ENCODE results near the gene PROC.
A peak's percentile ranks its signal among the peaks of the same experiment; 100 is the strongest.

Gene PROC

DNA sequence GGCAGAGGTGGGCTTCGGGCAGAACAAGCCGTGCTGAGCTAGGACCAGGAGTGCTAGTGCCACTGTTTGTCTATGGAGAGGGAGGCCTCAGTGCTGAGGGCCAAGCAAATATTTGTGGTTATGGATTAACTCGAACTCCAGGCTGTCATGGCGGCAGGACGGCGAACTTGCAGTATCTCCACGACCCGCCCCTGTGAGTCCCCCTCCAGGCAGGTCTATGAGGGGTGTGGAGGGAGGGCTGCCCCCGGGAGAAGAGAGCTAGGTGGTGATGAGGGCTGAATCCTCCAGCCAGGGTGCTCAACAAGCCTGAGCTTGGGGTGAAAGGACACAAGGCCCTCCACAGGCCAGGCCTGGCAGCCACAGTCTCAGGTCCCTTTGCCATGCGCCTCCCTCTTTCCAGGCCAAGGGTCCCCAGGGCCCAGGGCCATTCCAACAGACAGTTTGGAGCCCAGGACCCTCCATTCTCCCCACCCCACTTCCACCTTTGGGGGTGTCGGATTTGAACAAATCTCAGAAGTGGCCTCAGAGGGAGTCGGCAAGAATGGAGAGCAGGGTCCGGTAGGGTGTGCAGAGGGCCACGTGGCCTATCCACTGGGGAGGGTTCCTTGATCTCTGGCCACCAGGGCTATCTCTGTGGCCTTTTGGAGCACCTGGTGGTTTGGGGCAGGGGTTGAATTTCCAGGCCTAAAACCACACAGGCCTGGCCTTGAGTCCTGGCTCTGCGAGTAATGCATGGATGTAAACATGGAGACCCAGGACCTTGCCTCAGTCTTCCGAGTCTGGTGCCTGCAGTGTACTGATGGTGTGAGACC lies at the start of gene PROC:
PROC (plus strand) TSS at position 128 of the 812 bp plus-strand sequence. CDS start 1,516 bp downstream, outside the sequence.
- H3K4me3 ChIP-seq (ENCODE audit: low read length), result no peak within 1 kb of the TSS
- H3K27me3 ChIP-seq (ENCODE audit: control insufficient read depth, insufficient read depth, low read length), result peaks cover 80% of the 10 kb centered on the region
- no peak within 1 kb of the TSS for H3K27ac ChIP-seq (ENCODE audit: low read length)
- H3K4me1 ChIP-seq (ENCODE audit: control insufficient read depth, low read depth, low read length), result no peaks in the 10 kb centered on the region
- no peak within 1 kb of the TSS for H3K9ac ChIP-seq (ENCODE audit: low read length)
- H3K36me3 ChIP-seq (ENCODE audit: control insufficient read depth, low read depth, low read length), result no peaks in the 10 kb centered on the region
- H3K9me3 ChIP-seq (ENCODE audit: control insufficient read depth, low read depth, low read length), result no peaks in the 10 kb centered on the region

DNA sequence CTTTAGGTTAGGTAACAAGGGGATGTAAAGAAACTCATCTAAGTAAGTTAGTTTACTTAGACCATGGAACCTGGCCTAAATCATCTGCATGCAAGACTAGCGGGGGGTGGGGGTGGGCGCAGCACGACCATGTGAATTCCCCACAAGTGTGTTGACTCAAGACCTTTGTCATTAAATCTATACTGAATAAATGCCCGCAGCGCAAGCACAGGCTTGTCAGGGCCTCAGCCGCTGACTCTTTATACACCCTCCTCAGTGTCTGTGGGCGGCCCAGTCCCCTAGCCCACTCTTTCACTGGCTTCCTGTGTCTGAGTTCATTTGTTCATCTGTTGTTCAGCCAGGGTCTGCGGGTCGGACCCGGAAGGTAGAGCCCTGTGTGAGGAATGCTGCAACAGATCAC lies 48.2 kb upstream of the PROC start:
- peak overlapping the region; percentile 28 for H3K4me3 ChIP-seq (ENCODE audit: low read length)
- H3K4me1 ChIP-seq (ENCODE audit: control insufficient read depth, low read depth, low read length), result peaks cover 24% of the 10 kb centered on the region
- no peaks in the 10 kb centered on the region for H3K36me3 ChIP-seq (ENCODE audit: control insufficient read depth, low read depth, low read length)
- H3K9ac ChIP-seq (ENCODE audit: low read length), result no peak overlapping the region
- H3K27me3 ChIP-seq (ENCODE audit: control insufficient read depth, insufficient read depth, low read length), result peaks cover 93% of the 10 kb centered on the region
- no peak overlapping the region for H3K27ac ChIP-seq (ENCODE audit: low read length)
- peaks cover 9% of the 10 kb centered on the region for H3K9me3 ChIP-seq (ENCODE audit: control insufficient read depth, low read depth, low read length)

DNA sequence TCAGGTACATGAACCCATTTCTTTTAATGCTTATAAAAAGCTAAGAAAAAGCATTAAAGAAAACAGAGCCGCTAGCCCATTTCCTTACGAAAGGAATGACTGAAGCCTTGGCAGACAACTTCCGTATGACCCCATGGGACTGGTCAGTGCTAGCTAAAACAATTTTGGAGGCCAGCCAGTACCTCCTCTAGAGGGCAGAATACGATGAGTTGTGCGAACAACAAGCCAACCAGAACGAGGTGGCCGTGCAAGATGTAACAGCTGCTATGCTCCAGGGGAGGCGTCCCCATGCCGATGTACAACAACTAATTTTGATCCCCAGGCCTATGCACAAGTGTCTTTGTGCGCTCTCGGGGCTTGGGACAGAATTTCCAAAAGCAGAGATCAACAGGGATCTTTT lies 47.2 kb upstream of the PROC start:
- Histone ChIP-seq H3K36me3 (ENCODE audit: control insufficient read depth, low read depth, low read length) (no peaks in the 10 kb centered on the region), H3K27me3 (ENCODE audit: control insufficient read depth, insufficient read depth, low read length) (peaks cover 86% of the 10 kb centered on the region), H3K4me3 (ENCODE audit: low read length) (peak overlapping the region; percentile 28), H3K9me3 (ENCODE audit: control insufficient read depth, low read depth, low read length) (peaks cover 9% of the 10 kb centered on the region), H3K27ac (ENCODE audit: low read length) (no peak overlapping the region), H3K9ac (ENCODE audit: low read length) (no peak overlapping the region), H3K4me1 (ENCODE audit: control insufficient read depth, low read depth, low read length) (peaks cover 23% of the 10 kb centered on the region)

DNA sequence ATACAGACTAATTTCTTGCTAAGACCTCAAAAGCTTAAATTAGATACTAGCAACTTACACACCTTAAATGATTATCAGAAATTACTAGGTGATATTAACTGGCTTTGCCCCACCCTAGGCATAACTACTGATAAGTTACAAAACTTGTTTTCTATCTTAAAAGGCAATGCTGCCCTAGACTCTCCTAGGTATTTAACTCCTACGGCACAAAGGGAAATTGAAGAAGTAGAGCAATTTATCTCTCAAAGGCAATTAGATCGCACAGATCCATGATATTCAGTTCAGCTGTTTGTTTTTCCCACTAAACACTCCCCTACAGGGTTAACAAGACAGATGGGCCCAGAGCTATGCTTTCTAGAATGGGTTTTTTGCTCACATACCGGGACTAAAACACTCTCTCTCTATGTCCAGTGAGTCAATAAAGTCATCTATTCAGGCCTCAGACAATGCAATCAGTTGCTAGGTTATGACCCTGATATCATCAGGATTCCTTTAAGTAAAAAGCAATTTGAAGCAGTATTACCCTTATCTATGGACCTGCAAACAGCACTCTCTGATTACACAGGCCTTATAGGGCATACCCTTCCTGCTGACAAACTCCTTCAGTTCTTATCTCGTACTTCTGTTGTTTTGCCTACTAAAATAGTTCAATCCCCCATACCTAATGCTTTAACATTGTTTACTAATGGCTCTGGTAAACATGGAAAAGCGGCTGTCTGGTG lies 44.7 kb upstream of the PROC start:
- Histone ChIP-seq H3K4me3 (ENCODE audit: low read length) (no peak overlapping the region), H3K36me3 (ENCODE audit: control insufficient read depth, low read depth, low read length) (no peaks in the 10 kb centered on the region), H3K27me3 (ENCODE audit: control insufficient read depth, insufficient read depth, low read length) (peaks cover 67% of the 10 kb centered on the region), H3K27ac (ENCODE audit: low read length) (no peak overlapping the region), H3K9ac (ENCODE audit: low read length) (no peak overlapping the region), H3K9me3 (ENCODE audit: control insufficient read depth, low read depth, low read length) (peaks cover 9% of the 10 kb centered on the region), H3K4me1 (ENCODE audit: control insufficient read depth, low read depth, low read length) (peaks cover 28% of the 10 kb centered on the region)

DNA sequence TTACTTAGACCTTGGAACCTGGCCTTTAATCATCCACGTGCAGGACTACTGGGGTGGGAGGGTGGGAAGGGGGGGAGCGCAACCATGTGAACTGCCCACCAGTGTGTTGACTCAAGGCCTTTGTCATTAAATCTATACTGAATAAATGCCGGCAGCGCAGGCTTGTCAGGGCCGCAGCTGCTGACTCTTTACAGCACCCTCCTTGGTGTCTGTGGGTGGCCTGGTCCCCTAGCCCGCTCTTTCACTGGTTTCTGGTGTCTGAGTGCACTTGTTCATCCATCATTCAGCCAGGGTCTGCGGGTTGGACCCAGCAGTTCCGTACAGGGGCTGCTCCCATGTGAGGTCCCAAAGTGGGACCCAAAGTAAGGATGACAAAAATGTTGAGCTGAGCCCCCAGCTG lies 42.0 kb upstream of the PROC start:
- H3K27ac ChIP-seq (ENCODE audit: low read length), result no peak overlapping the region
- H3K9me3 ChIP-seq (ENCODE audit: control insufficient read depth, low read depth, low read length), result peaks cover 9% of the 10 kb centered on the region
- peaks cover 15% of the 10 kb centered on the region for H3K4me1 ChIP-seq (ENCODE audit: control insufficient read depth, low read depth, low read length)
- no peaks in the 10 kb centered on the region for H3K36me3 ChIP-seq (ENCODE audit: control insufficient read depth, low read depth, low read length)
- peaks cover 39% of the 10 kb centered on the region for H3K27me3 ChIP-seq (ENCODE audit: control insufficient read depth, insufficient read depth, low read length)
- H3K9ac ChIP-seq (ENCODE audit: low read length), result no peak overlapping the region
- no peak overlapping the region for H3K4me3 ChIP-seq (ENCODE audit: low read length)

DNA sequence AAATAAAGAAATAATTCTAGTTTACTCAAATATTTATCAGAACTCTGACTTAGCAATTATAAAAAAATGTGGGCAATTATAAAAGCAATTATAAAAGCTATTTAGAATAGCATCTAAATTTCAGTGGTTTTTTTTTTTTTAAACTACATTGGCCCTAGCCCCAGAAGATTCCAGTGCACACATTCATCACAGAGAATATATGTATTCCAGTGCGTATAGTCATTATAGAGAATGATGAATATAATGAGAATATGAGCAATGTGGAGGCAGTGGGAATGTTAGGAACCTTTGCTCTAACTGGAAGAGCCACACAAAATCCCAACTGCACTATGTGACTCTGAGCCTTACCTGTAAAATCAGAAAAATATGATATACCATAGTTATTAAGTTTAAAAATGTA lies 41.0 kb upstream of the PROC start:
- Histone ChIP-seq H3K9me3 (ENCODE audit: control insufficient read depth, low read depth, low read length) (peaks cover 9% of the 10 kb centered on the region), H3K4me1 (ENCODE audit: control insufficient read depth, low read depth, low read length) (peaks cover 15% of the 10 kb centered on the region), H3K4me3 (ENCODE audit: low read length) (no peak overlapping the region), H3K27me3 (ENCODE audit: control insufficient read depth, insufficient read depth, low read length) (peaks cover 29% of the 10 kb centered on the region), H3K9ac (ENCODE audit: low read length) (no peak overlapping the region), H3K36me3 (ENCODE audit: control insufficient read depth, low read depth, low read length) (no peaks in the 10 kb centered on the region), H3K27ac (ENCODE audit: low read length) (no peak overlapping the region)

DNA sequence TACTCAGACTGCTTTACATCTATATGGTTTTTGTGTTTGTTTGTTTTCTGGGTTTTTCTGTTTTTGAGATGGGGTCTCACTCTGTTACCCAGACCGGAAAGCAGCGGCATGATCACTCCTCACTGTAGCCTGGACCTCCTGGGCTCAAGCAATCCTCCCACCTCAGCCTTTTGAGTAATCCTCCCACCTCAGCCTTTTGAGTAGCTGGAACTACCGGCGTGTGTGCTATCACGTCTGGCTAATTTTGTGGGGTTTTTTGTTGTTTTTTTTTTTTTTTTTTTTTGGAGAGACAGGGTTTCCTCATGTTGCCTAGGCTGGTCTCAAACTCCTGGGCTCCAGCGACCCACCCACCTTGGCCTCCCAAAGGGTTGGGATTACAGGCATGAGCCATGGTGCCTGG lies 39.5 kb upstream of the PROC start:
- Histone ChIP-seq H3K9ac (ENCODE audit: low read length) (no peak overlapping the region), H3K9me3 (ENCODE audit: control insufficient read depth, low read depth, low read length) (peaks cover 1% of the 10 kb centered on the region), H3K27ac (ENCODE audit: low read length) (no peak overlapping the region), H3K4me3 (ENCODE audit: low read length) (no peak overlapping the region), H3K36me3 (ENCODE audit: control insufficient read depth, low read depth, low read length) (no peaks in the 10 kb centered on the region), H3K4me1 (ENCODE audit: control insufficient read depth, low read depth, low read length) (peaks cover 11% of the 10 kb centered on the region), H3K27me3 (ENCODE audit: control insufficient read depth, insufficient read depth, low read length) (peaks cover 15% of the 10 kb centered on the region)

DNA sequence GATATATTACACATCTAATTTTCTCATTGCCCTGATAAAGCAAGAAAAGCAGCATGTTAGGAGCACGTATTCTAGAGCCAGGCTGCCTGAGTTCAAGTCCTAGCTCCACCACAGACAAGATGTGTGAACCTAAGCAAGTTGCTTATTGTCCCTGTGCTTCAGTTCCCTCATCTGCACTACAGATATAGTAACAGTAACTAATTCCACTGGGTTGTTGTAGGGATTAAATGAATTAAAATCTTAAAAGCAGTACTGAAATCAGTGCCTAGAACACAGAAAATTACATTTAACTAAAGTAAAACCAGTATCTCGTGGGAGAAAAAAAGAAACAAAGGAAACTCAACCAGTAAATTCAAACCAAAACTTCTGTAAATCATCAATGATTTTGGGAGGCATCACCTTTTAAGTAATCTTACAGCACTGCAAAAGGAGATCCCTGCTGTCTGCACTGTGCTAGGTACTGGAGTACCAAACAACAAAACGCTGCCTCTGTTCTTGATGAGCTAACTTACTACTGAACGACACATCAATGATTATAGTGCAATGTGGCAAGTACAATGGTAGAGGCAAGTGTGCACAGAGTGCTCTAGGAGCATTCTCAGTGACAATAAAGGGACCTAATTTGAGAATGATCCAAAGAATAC lies 38.4 kb upstream of the PROC start:
- H3K9ac ChIP-seq (ENCODE audit: low read length), result no peak overlapping the region
- peaks cover 11% of the 10 kb centered on the region for H3K4me1 ChIP-seq (ENCODE audit: control insufficient read depth, low read depth, low read length)
- peaks cover 5% of the 10 kb centered on the region for H3K27me3 ChIP-seq (ENCODE audit: control insufficient read depth, insufficient read depth, low read length)
- H3K4me3 ChIP-seq (ENCODE audit: low read length), result no peak overlapping the region
- no peaks in the 10 kb centered on the region for H3K36me3 ChIP-seq (ENCODE audit: control insufficient read depth, low read depth, low read length)
- H3K27ac ChIP-seq (ENCODE audit: low read length), result no peak overlapping the region
- no peaks in the 10 kb centered on the region for H3K9me3 ChIP-seq (ENCODE audit: control insufficient read depth, low read depth, low read length)

DNA sequence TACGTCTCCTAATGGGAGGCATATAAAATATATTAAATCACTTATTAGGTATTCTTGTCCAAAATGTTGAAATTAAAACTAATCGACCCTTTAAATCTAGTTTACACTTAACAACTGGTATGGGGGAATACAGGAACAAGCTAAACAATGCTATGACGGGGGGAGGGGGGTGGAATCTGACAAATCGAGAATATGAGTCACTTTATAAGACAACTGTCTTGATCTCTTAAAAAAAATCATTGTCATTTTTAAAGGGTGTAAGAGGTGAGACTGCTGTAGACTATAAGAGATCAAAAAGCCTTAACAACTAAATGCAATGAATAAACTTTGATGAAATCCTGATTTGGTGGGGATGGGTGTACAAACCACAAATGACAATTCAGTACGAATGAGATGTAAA lies 36.5 kb upstream of the PROC start:
- Histone ChIP-seq H3K9me3 (ENCODE audit: control insufficient read depth, low read depth, low read length) (no peaks in the 10 kb centered on the region), H3K4me1 (ENCODE audit: control insufficient read depth, low read depth, low read length) (peaks cover 2% of the 10 kb centered on the region), H3K9ac (ENCODE audit: low read length) (no peak overlapping the region), H3K4me3 (ENCODE audit: low read length) (no peak overlapping the region), H3K36me3 (ENCODE audit: control insufficient read depth, low read depth, low read length) (no peaks in the 10 kb centered on the region), H3K27me3 (ENCODE audit: control insufficient read depth, insufficient read depth, low read length) (peaks cover under 1% of the 10 kb centered on the region), H3K27ac (ENCODE audit: low read length) (no peak overlapping the region)

DNA sequence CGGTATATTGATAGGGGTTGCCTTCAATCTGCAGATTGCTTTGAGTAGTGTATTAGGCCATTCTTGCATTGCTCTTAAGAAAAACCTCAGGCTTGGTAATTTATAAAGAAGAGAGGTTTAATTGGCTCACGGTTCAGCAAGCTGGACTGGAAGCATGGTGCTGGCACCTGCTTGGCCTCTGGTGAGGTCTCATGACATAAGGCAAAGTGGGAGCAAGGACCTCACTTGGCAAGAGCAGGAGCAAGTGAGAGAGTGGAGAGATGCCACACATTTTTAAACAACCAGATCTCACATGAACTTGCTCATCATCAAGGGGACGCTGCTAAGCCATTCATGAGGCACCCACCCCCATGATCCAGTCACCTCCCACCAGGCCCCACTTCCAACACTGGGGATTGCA lies 35.4 kb upstream of the PROC start:
- Histone ChIP-seq H3K36me3 (ENCODE audit: control insufficient read depth, low read depth, low read length) (no peaks in the 10 kb centered on the region), H3K27ac (ENCODE audit: low read length) (no peak overlapping the region), H3K9me3 (ENCODE audit: control insufficient read depth, low read depth, low read length) (no peaks in the 10 kb centered on the region), H3K4me1 (ENCODE audit: control insufficient read depth, low read depth, low read length) (peaks cover 4% of the 10 kb centered on the region), H3K27me3 (ENCODE audit: control insufficient read depth, insufficient read depth, low read length) (no peaks in the 10 kb centered on the region), H3K4me3 (ENCODE audit: low read length) (no peak overlapping the region), H3K9ac (ENCODE audit: low read length) (no peak overlapping the region)

DNA sequence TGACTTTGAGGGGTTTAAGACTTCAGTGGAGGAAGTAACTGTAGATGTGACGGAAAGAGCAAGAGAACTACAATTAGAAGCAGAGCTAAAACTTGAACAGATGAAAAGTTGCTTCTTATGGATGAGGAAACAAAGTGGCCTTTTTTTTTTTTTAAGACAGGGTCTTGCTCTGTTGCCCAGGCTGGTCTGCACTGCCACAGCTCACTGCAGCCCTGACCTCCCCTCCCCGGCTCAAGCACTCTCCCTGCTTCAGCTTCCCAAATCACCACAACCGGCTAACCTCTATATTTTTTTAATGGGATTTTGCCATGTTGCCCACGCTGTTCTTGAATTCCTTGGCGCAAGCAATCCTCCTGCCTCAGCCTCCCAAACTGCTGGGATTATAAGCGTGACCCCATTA lies 33.7 kb upstream of the PROC start:
- no peaks in the 10 kb centered on the region for H3K36me3 ChIP-seq (ENCODE audit: control insufficient read depth, low read depth, low read length)
- no peaks in the 10 kb centered on the region for H3K9me3 ChIP-seq (ENCODE audit: control insufficient read depth, low read depth, low read length)
- no peak overlapping the region for H3K9ac ChIP-seq (ENCODE audit: low read length)
- H3K27ac ChIP-seq (ENCODE audit: low read length), result no peak overlapping the region
- peaks cover 13% of the 10 kb centered on the region for H3K27me3 ChIP-seq (ENCODE audit: control insufficient read depth, insufficient read depth, low read length)
- H3K4me1 ChIP-seq (ENCODE audit: control insufficient read depth, low read depth, low read length), result peaks cover 11% of the 10 kb centered on the region
- H3K4me3 ChIP-seq (ENCODE audit: low read length), result no peak overlapping the region

Measured in iPS-18a (cell line).